COLO668 (cell line): ENCODE results near the gene CSNK2A2.

Experiments
- DNase-seq: peaks from one replicate; lab custom pipeline; 2025; ENCODE audit not compliant: unreplicated experiment; lab: John Stamatoyannopoulos, UW

CSNK2A2 gene

GRCh38 chr16:58200004-58200797 is 2.3 kb upstream of the CSNK2A2 start:
- no peak for DNase-seq

- no peak for DNase-seq
Measured at GRCh38 chr16:58198803-58199411, 1.0 kb upstream of the CSNK2A2 start.

GRCh38 chr16:58197314-58198012 is 443 bp downstream of the CSNK2A2 start:
- DNase-seq: peak; percentile 30

GRCh38 chr16:58196898-58197313 is 1.0 kb downstream of the CSNK2A2 start:
- no peak for DNase-seq

- DNase-seq: no peak
Measured at GRCh38 chr16:58195771-58196170, 2.1 kb downstream of the CSNK2A2 start.

DNA sequence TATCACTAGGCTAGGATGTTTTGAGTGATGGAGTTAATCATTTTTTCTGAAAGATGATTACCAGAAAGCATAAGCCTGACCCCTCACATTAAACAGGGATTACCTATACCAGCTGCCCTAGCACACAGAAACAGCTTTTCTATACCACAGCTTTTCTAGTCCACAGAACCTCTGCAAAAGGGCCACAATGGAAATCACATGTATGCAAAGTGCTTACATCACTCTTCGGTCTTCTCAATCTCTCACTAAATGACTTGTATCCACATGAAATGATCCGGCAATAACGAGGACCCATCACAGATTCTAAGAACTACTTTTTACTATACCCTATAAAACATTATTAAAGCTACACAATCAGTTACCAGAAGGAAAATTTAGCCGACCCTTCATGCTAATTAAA is 2.6 kb downstream of the CSNK2A2 start:
- no peak for DNase-seq

- no peak for DNase-seq
Measured at GRCh38 chr16:58194790-58195189, 3.1 kb downstream of the CSNK2A2 start.

DNA sequence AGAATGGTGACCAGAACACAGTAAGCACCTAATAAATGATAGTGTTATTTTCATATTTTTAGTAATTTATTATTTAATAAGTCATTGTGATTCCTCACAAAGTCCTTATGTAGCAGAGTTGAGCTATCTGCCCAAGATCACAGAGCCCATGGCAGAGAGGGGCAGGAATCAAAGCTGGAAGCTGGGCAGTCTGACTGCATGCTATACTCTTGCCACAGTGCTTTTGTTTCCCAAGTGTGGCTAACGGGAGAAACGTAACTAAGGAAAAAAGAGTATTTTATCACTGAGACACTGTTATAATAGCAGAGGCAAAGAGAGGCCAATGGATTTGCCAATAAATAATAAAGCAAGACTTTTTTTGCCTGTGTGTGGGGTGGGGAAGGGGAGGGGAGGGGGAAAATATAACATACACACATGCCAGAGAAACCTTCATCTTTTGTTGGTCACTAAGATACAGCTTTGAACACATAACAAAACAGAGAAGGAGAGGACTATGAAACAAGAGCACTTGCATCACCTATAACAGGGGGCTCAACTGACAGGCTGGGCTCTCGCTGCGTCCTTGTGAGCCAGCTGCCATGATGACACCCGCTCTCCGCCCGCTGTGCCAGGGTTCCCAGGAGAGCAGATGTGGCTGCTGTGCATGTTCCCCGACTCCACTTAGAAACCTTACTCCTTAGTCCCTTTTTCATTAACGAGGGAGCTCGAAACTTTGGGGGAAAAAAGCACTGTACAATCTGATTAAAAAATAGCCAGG is 10.1 kb downstream of the CSNK2A2 start:
- DNase-seq: no peak

GRCh38 chr16:58187092-58187491 is 10.8 kb downstream of the CSNK2A2 start:
- DNase-seq: no peak

DNA sequence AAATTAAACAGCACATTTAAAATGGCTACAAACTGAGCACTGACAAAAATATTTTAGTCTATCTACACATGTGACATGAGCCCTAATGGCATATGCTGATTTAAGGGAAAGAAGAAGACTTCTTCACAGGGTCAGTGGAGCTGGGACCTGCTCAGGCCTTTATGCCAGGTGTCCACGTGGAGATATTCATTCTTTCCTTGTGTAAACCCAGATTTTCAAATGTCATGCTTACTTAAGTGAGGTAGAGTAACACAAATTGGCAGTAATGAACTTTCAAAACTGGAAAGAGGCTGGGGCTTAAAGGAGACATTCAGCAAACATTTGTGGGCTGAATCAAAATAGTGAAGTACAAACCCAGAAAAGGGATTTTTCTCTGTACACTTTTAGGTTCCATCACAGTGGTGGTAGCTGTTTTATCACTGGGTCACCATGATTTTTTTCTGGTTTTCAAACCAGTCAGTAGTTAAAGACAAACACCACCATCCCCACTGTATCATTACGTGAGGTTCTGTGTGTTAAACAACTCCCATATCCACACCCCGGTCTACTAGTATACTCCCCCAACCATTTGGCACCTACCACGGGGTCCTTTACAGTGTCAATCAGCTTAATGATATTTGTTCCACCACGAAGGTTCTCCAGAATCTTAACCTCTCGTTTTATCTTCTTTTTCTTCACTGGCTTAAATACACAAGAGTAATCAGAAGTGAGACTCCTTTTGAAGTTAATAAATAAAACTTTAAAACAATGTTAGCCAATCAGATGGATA is 11.5 kb downstream of the CSNK2A2 start:
- DNase-seq: no peak

DNA sequence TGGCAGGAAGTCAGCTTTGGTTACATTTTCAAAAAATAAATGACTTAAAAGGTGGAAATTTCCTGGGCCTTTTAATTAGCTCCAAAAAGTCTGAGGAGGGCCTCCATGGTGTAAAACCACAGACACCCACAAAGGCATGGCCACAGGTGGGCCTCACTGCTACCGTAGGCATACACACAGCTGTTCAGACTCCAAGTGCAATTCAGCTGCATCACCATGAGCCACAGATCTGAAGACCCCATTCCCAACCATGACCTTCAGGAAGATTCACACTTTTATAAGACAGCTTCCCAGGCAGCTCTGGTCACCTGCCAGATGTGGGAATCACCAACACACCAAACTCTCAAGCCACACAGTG is 20.6 kb downstream of the CSNK2A2 start:
- no peak for DNase-seq

- DNase-seq: no peak
Measured at GRCh38 chr16:58176608-58177352, 21.1 kb downstream of the CSNK2A2 start.

- no peak for DNase-seq
Measured at GRCh38 chr16:58170223-58170622, 27.7 kb downstream of the CSNK2A2 start.

- no peak for DNase-seq
Measured at GRCh38 chr16:58160855-58161254, 37.1 kb downstream of the CSNK2A2 start.

DNA sequence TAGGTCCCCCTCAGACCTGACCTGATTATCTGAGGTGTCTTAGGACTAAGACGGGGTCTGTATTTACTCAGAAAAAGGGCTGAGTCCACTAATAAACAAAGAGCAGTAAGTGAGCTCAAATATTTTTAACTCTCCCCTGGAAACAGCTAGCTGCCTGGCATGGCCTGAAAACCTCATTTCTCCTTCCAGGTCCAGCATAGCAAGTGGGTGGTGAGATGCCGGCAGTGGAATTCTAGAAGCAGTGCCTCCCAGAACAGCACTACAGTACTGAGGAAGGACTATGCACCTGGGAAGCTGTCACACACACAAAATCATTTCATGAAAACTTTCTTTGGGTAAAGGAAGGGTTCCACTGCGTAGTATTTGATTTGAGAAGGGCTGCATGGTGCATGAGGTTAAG is 39.2 kb downstream of the CSNK2A2 start:
- DNase-seq: no peak

- no peak for DNase-seq
Measured at GRCh38 chr16:58157951-58158540, 39.9 kb downstream of the CSNK2A2 start.

DNA sequence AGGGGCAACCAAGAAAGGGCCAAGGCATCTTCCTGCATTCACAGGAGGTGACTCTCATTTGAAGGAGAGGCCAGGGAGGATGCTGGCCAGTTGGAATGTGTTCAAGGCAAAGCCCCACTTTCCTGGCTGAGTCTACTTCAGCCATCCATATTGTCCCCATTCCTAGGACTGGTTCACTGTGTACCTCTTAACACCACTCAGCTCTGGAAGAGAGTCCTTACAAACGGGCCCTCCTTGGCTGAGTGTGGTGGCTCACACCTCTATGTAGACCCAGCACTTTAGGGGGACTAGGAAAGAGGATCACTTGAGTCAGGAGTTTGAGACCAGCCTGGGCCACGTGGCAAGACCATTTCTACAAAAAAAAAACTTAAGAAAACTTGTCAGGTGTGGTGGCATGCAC is 40.7 kb downstream of the CSNK2A2 start:
- no peak for DNase-seq

GRCh38 chr16:58155839-58156238 is 42.1 kb downstream of the CSNK2A2 start:
- no peak for DNase-seq

- DNase-seq: no peak
Measured at GRCh38 chr16:58154345-58154744, 43.6 kb downstream of the CSNK2A2 start.
